Hepatocyte (in vitro differentiated cells): ENCODE measurements around the gene CHRM2. TPM values are rescaled to one million over a fixed set of nuclear protein-coding genes. Genes with fewer than 3 reads are reported as not detected.

ENCODE experiments used
- DNase-seq: peaks from one replicate; pipeline ENCODE4 v3.0.0-alpha.2; 2016; ENCODE audit warnings: low spot score
- H2AFZ ChIP-seq: fragments of 200-600 bp; sonication (generic); 2 replicates; pipeline ENCODE4 v1.6.0; 2016; ENCODE audit warnings: antibody characterized with exemption, mild to moderate bottlenecking
- H3K27ac ChIP-seq: fragments of 200-600 bp; sonication (generic); 2 replicates; pipeline ENCODE4 v1.5.1; 2016; ENCODE audit warnings: mild to moderate bottlenecking
- H3K27me3 ChIP-seq: fragments of 200-600 bp; sonication (generic); 2 replicates; pipeline ENCODE4 v1.6.1; 2016
- H3K36me3 ChIP-seq: fragments of 200-600 bp; sonication (generic); replicated peaks from 2 replicates; pipeline ENCODE4 v1.5.1; 2016; ENCODE audit warnings: low read depth; ENCODE audit not compliant: insufficient read depth
- H3K4me1 ChIP-seq: fragments of 200-600 bp; sonication (generic); 2 replicates; pipeline ENCODE4 v1.5.1; 2016; ENCODE audit warnings: mild to moderate bottlenecking, moderate library complexity; ENCODE audit not compliant: insufficient read depth
- H3K4me2 ChIP-seq: fragments of 200-600 bp; sonication (generic); 2 replicates; pipeline ENCODE4 v1.6.0; 2016
- H3K4me3 ChIP-seq: fragments of 200-600 bp; sonication (generic); 2 replicates; pipeline ENCODE4 v1.5.1; 2016; ENCODE audit warnings: mild to moderate bottlenecking
- H3K79me2 ChIP-seq: fragments of 200-600 bp; sonication (generic); 2 replicates; pipeline ENCODE4 v1.6.0; 2017; ENCODE audit warnings: mild to moderate bottlenecking
- H3K9me2 ChIP-seq: fragments of 200-600 bp; sonication (generic); replicated peaks from 2 replicates; pipeline ENCODE4 v1.6.0; 2017; ENCODE audit warnings: mild to moderate bottlenecking; ENCODE audit not compliant: insufficient read depth
- H3K9me3 ChIP-seq: fragments of 200-600 bp; sonication (generic); 2 replicates; pipeline ENCODE4 v1.5.1; 2016; ENCODE audit warnings: low read depth, mild to moderate bottlenecking
- H4K20me1 ChIP-seq: fragments of 200-600 bp; sonication (generic); 2 replicates; pipeline ENCODE4 v1.6.0; 2016; ENCODE audit warnings: mild to moderate bottlenecking; ENCODE audit not compliant: insufficient read depth, poor library complexity, severe bottlenecking
- CTCF ChIP-seq: fragments of 200-600 bp; sonication (generic); IDR thresholded peaks from 2 replicates; pipeline ENCODE4 v1.5.1; 2016; ENCODE audit warnings: antibody characterized with exemption, mild to moderate bottlenecking; ENCODE audit not compliant: poor library complexity
- EZH2 ChIP-seq: fragments of 200-600 bp; sonication (generic); IDR thresholded peaks from 2 replicates; pipeline ENCODE4 v1.6.1; 2016; ENCODE audit warnings: antibody characterized with exemption, mild to moderate bottlenecking, borderline replicate concordance
- EZH2phosphoT487 ChIP-seq: fragments of 200-600 bp; sonication (generic); IDR thresholded peaks from one replicate; pipeline ENCODE4 v1.6.1; 2018; ENCODE audit warnings: antibody characterized with exemption, mild to moderate bottlenecking, low read depth, moderate library complexity; ENCODE audit not compliant: unreplicated experiment, severe bottlenecking
- WGBS: methylation state at CpG from one replicate; pipeline ENCODE4 v1.1.6; 2016; ENCODE audit warnings: low lambda C conversion rate; ENCODE audit errors: missing lambda C conversion rate; 5-methylcytosine and 5-hydroxymethylcytosine counted together
- polyA plus RNA-seq: library from polyadenylated mRNA; unstranded; fragments of >200 nt; fragmentation: Nextera tagmentation; extraction: Ambion mirVana; gene quantifications from 2 replicates; pipeline ENCODE4 v1.2.1, GENCODE V29; 2016
- total RNA-seq: library from RNA; depleted of rRNA; stranded (reverse); fragments of >200 nt; gene quantifications from 2 replicates; pipeline ENCODE4 v1.2.3, GENCODE V29; 2014

Gene CHRM2
- total and polyA plus RNA-seq, 2 experiments from 2014 or later: 2.3 to 5.3 TPM

GRCh38 chr7:137026176-137026500, 157.7 kb downstream of the CHRM2 start:
- H3K9me3 ChIP-seq: no peaks in the 10 kb centered on the region
- no peak overlapping the region for H3K4me2 ChIP-seq
- no peak overlapping the region for H2AFZ ChIP-seq
- H4K20me1 ChIP-seq: no peaks in the 10 kb centered on the region
- TF ChIP-seq EZH2phosphoT487 (no peak), CTCF (no peak), EZH2 (no peak)
- WGBS: 65% methylated on average over 1 of the region's 1 CpG
- no peak overlapping the region for H3K27ac ChIP-seq
- H3K4me3 ChIP-seq: no peak overlapping the region
- no peaks in the 10 kb centered on the region for H3K36me3 ChIP-seq
- no peaks in the 10 kb centered on the region for H3K27me3 ChIP-seq
- peaks cover 4% of the 10 kb centered on the region for H3K4me1 ChIP-seq
- DNase-seq: no peak
- no peaks in the 10 kb centered on the region for H3K79me2 ChIP-seq
- H3K9me2 ChIP-seq: no peaks in the 10 kb centered on the region

GRCh38 chr7:137032436-137032835, 164.0 kb downstream of the CHRM2 start:
- no peak for DNase-seq
- H3K4me2 ChIP-seq: no peak overlapping the region
- no peak for TF ChIP-seq EZH2phosphoT487
- TF ChIP-seq EZH2: no peak
- TF ChIP-seq CTCF: no peak
- no peaks in the 10 kb centered on the region for H3K27me3 ChIP-seq
- no peak overlapping the region for H3K27ac ChIP-seq
- H3K79me2 ChIP-seq: no peaks in the 10 kb centered on the region
- no peak overlapping the region for H3K4me3 ChIP-seq
- H2AFZ ChIP-seq: no peak overlapping the region
- H3K9me3 ChIP-seq: no peaks in the 10 kb centered on the region
- no peaks in the 10 kb centered on the region for H4K20me1 ChIP-seq
- no peaks in the 10 kb centered on the region for H3K9me2 ChIP-seq
- WGBS: 90% methylated on average over 4 of the region's 4 CpGs
- H3K36me3 ChIP-seq: no peaks in the 10 kb centered on the region
- H3K4me1 ChIP-seq: no peaks in the 10 kb centered on the region

DNA sequence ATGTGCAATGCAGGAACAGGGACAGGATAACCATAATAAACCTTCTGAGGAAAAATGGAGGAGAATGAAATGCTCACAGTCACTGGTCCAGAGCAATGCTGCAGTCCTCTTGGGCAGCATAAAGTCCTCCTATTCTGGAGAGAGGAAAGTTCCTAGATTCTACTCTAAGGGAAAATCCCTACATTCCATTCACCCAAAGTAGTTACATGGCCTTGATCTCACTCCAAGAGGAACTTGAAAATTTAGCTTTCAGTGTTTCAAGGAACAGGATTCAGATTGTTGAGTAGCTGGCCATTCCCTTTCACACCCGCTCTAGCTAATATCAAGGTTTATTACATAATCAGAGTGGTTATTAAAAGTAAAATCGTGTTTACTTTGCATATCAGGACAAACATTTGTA, 168.3 kb downstream of the CHRM2 start:
- no peaks in the 10 kb centered on the region for H3K36me3 ChIP-seq
- DNase-seq: no peak
- no peaks in the 10 kb centered on the region for H3K9me3 ChIP-seq
- no peaks in the 10 kb centered on the region for H4K20me1 ChIP-seq
- TF ChIP-seq EZH2 (no peak), EZH2phosphoT487 (no peak), CTCF (no peak)
- no peak overlapping the region for H3K4me3 ChIP-seq
- WGBS: 91% methylated on average over 2 of the region's 2 CpGs
- no peaks in the 10 kb centered on the region for H3K79me2 ChIP-seq
- H2AFZ ChIP-seq: no peak overlapping the region
- H3K9me2 ChIP-seq: no peaks in the 10 kb centered on the region
- no peak overlapping the region for H3K4me2 ChIP-seq
- H3K27me3 ChIP-seq: no peaks in the 10 kb centered on the region
- H3K27ac ChIP-seq: no peak overlapping the region
- H3K4me1 ChIP-seq: no peaks in the 10 kb centered on the region

- H3K27ac ChIP-seq: no peak overlapping the region
- no peaks in the 10 kb centered on the region for H3K36me3 ChIP-seq
- DNase-seq: no peak
- no peak overlapping the region for H2AFZ ChIP-seq
- no peak overlapping the region for H3K4me2 ChIP-seq
- no peak overlapping the region for H3K4me3 ChIP-seq
- H3K27me3 ChIP-seq: no peaks in the 10 kb centered on the region
- no peaks in the 10 kb centered on the region for H4K20me1 ChIP-seq
- H3K9me2 ChIP-seq: no peaks in the 10 kb centered on the region
- no peak for TF ChIP-seq CTCF
- no peak for TF ChIP-seq EZH2
- TF ChIP-seq EZH2phosphoT487: no peak
- WGBS: 75% methylated on average over 2 of the region's 2 CpGs
- no peaks in the 10 kb centered on the region for H3K79me2 ChIP-seq
- H3K4me1 ChIP-seq: no peaks in the 10 kb centered on the region
- H3K9me3 ChIP-seq: no peaks in the 10 kb centered on the region
These were observed 170.3 kb downstream of the CHRM2 start for GRCh38 chr7:137038706-137039105.
